ENCODE data around the gene FPGS. TPM values are rescaled to one million over a fixed set of nuclear protein-coding genes. Genes with fewer than 3 reads are reported as not detected.

FPGS gene
- total RNA-seq: 98.4 and 114 TPM in 2 replicates

GRCh38 chr9:127802576-127803443 lies at the start of gene FPGS:
FPGS (plus strand) TSS chr9:127802882; CDS start chr9:127802925, 43 bp downstream.

GRCh38 chr9:127778280-127779135 lies 24.2 kb upstream of the FPGS start, which contains the start of gene SH2D3C:
SH2D3C (minus strand) TSS chr9:127778666; CDS start chr9:127778627, 39 bp downstream.

GRCh38 chr9:127785933-127786772 lies 16.5 kb upstream of the FPGS start, which contains the start of gene CDK9:
CDK9 (plus strand) TSS chr9:127786034; CDS start chr9:127786149, 115 bp downstream.

GRCh38 chr9:127854184-127854806 lies 51.6 kb downstream of the FPGS start, which contains the start of gene ENG:
ENG (minus strand) TSS chr9:127854658; CDS start chr9:127854355, 303 bp downstream.

Small RNAs within 50 kb of the gene (small RNA-seq; reads per million reads assigned to genes)
- gene RF00019 (ENCODE audit: low replicate concordance): not detected
- gene RNA5SP296 (ENCODE audit: low replicate concordance): not detected

Other genes starting within 250 kb of the FPGS start
- gene STXBP1, start 190.6 kb upstream of the FPGS start, total RNA-seq: 27.8 and 44.4 TPM in 2 replicates
- not detected in 2 replicates for gene CFAP157, start 95.9 kb upstream of the FPGS start, total RNA-seq
- gene PTRH1, start 87.2 kb upstream of the FPGS start, total RNA-seq: 16.0 and 21.2 TPM in 2 replicates
- under 0.01 TPM in 1 of 2 replicates, not detected in the other for gene TTC16, start 86.8 kb upstream of the FPGS start, total RNA-seq
- 8.2 and 9.0 TPM in 2 replicates for gene TOR2A, start 67.6 kb upstream of the FPGS start, total RNA-seq
- gene SH2D3C, start 24.2 kb upstream of the FPGS start, total RNA-seq: 0.22 TPM in 1 of 2 replicates, not detected in the other
- 51.1 and 70.5 TPM in 2 replicates for gene CDK9, start 16.8 kb upstream of the FPGS start, total RNA-seq
- gene ENG, start 51.8 kb downstream of the FPGS start, total RNA-seq: 47.7 and 72.3 TPM in 2 replicates
- 23.2 and 39.1 TPM in 2 replicates for gene AK1, start 74.8 kb downstream of the FPGS start, total RNA-seq
- 39.6 and 44.8 TPM in 2 replicates for gene ST6GALNAC6, start 96.7 kb downstream of the FPGS start, total RNA-seq
- 40.1 and 95.6 TPM in 2 replicates for gene ST6GALNAC4, start 114.2 kb downstream of the FPGS start, total RNA-seq
- gene PIP5KL1, start 127.9 kb downstream of the FPGS start, total RNA-seq: 1.8 and 2.7 TPM in 2 replicates
- 14.7 and 18.0 TPM in 2 replicates for gene DPM2, start 135.0 kb downstream of the FPGS start, total RNA-seq
- gene EEIG1, start 178.1 kb downstream of the FPGS start, total RNA-seq: 14.0 and 26.3 TPM in 2 replicates

Measured in placental pericyte (primary cell).